ENCODE measurements around the gene KRT26.
"Not testable (repeated sequence)": the region's sequence is repeated elsewhere in the genome, so short reads cannot be mapped to it uniquely, and the experiment has no call there.

KRT26 gene

DNA sequence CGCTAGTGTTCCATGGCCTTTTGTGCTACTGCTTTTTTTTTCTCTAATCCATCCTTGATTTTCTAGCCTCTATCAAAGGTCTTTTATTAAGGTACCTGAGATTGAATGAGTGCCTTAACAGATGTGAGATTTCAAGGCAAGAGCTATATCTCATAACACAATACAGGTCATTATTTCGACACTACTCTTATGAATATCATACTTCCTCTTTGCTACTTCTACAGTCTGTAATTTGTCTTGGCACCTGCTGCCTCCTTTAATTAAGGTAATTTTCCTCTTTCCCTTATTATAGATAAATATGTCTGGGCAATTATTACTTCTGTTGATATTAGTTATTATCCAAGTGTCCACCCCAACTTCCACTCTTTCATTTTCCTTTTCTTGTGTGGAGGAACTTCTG lies 22.5 kb upstream of the KRT26 start:
- no peak for DNase-seq (ENCODE audit: low read depth)

DNA sequence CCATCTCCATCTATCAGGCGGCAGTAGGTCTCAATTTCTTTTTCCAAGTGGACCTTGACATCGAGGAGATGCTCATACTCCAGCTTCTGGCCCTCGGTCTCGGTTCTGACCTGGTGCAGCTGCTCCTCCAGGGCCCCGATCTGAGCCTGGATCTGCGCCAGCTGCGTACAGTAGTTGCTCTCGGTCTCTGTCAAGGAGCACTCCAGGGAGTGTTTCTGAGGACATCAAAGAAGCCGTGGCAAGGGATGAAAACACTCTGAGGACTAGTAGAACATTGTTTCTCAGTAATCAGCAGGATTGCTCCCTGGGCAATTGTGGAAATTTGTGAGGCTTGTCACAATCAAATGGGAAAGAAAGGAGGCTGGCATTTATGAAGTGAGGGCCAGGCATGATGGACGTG lies 21.8 kb upstream of the KRT26 start:
- no peak for DNase-seq (ENCODE audit: low read depth)

DNA sequence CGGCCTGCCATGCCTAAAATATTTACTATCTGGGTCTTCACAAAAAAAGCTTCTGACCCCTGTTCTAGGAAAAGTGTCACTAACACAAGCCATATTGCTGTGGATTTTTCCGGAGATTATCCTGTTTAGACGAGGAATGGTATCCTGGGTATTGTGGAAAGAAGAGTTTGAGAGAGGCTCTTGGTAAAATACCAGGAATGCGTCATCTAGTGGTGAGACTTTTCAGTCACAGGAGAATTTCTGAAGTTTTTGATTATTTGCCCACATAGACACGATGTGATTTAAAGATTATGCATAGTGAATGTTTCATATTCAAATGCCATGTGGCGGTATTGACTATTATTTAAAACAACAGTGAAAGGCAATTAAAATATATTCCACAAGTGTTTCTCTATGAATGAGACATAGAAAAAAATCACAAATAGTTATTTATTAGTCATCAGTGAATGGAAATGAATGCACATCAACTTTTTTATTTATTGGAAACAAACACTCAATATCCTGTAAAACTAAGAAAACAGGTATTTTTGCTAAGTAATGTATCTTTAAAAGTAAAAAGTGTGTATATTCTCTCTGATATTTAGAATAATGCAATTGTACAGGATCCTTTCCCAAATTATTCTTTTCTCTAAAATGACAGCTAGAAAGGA lies 19.9 kb upstream of the KRT26 start:
- DNase-seq (ENCODE audit: low read depth): peak; percentile 68

DNA sequence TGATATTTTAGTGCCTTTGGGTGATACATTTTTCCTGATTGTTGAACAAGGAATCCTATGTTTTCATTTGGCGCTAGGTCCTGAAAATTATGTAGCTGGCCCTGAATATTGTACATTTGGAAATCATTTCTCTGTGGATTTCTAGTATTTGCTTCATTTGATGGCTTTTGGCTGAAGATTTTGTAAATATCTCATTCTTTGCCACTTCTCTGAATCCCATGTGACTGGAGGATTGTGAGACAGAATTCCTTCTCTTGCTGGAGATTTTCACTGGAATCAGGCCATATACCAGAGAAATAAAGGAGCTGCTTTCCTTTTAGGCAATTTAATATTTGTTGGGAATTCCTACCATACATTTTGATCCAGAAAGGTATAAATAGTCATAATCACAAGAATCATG lies 19.1 kb upstream of the KRT26 start:
- no peak for DNase-seq (ENCODE audit: low read depth)

DNA sequence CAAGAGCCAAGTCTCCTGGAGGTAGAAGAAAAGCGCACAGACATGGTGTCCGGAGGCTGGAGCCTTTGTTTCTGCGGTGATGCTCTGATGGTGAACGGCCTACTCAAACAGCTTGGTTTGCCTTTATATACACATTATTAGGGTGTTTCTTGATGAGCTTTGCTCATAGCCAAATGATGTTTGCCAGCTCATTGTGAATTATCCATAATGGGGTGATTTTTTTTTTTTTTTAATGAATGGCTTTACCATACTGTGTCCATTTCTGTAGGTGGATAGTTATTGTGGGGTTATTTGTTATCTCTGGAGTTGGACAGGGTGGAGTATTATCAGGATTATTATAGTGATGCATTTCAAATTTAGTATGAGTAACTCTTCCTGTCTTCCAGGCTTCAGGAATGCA lies 10.4 kb upstream of the KRT26 start, which contains the start of gene KRT27:
Gene KRT27, minus strand, starts transcription at position 101 of the 400 bp plus-strand sequence. Its CDS starts 57 bp downstream, at position 44.
- no peak for DNase-seq (ENCODE audit: low read depth)

DNA sequence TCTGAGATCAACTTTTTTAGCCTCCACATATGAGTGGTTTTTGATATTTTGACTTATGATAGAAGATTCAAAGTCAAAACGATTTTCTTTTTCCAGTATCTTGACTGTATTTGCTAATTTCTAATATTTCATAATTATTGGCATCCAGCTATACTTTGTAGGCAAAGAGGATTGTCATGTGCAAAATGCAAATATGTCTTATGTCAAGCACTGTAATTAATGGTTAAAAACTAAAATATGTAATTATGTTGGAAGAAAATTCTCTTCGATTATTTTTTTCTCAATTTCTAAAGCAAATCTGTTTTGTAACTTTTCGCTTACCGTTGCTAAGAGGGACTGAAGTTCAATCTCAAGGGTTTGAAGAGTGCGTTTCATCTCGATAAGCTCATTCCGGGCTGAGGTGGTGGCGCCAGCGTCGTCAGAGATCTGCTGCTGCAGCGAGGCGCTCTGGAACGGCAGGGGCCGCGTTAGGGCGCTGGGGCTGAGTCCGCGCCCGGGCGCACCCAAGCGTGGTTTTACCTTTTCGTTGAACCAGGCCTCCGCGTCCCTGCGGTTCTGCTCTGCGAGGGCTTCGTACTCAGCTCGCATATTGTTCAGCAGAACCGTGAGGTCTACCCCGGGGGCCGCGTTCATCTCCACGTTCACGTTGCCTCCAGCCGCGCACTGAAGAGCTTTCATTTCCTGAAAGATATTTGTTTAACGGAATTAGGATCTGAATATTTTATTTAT lies 7.3 kb upstream of the KRT26 start:
- DNase-seq (ENCODE audit: low read depth): no peak

DNA sequence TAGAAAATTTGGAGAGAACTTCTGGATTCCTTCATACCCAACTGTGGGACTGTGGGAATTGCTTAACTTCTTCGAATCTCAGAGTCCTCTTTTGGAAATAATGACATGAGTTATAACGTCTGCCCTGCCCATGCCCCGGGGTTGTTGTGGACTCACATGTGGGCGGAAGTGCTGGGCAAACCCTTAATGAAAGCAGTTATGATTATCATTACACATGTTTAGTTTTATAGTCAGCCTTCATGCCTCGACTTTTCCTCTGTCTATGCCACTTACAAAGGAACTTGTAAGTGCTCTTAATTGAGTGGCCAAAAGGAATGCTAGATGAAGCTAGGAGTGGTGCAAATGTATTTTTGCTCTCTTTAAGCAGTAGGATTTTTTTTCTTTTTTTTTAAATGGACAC lies 6.5 kb upstream of the KRT26 start:
- DNase-seq (ENCODE audit: low read depth): no peak

DNA sequence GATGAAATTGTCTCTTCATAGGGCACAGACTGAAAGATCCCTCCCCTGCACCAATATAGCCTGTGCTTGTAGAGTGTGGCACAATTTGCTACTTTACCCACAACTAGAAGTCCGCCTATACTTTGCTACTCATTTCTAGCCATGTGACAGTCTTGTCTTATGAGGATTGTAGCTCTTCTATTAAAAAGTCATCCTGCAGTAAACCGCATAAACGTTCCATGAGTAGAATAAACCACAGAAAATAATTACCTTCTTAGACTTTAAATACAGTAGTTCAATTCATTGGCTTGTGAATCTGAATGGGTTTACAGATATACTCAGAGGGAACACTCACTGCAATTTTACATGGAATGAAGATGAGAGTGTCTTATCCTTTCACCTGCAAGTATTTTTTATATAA lies 6.0 kb upstream of the KRT26 start:
- no peak for DNase-seq (ENCODE audit: low read depth)

DNA sequence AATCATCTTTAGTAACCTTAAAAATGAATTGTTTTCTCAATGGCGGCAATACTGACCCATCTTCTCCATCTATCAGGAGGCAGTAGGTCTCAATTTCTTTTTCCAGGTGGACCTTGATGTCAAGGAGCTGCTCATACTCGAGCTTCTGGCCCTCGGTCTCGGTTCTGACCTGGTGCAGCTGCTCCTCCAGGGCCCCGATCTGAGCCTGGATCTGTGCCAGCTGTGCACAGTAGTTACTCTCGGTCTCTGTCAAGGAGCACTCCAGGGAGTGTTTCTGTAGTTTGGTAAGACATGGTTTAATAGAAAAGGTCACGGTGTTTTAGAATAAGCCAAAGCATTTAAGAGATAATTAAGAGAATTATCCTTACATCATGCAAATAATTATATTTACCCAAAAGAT lies 5.5 kb upstream of the KRT26 start:
- DNase-seq (ENCODE audit: low read depth): no peak

DNA sequence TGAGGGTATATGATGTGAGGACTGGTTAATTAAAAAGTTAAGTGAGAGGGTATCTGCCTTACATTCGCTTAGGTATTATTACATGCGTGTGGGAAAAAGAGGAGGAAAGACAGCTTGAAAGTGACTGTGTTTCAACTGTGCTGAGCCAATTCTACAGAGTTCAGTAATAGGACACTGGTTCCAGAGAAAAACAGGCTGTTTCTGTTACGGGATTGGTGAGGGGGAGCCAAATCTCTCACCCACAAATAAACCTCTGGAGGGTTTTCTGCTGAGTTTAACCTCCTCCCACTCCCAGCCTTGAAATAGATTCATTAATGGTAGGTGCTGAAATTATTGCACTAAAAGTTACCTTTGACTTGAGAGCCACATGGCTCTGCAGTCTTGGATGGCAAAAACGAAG lies 3.9 kb upstream of the KRT26 start:
- no peak for DNase-seq (ENCODE audit: low read depth)

DNA sequence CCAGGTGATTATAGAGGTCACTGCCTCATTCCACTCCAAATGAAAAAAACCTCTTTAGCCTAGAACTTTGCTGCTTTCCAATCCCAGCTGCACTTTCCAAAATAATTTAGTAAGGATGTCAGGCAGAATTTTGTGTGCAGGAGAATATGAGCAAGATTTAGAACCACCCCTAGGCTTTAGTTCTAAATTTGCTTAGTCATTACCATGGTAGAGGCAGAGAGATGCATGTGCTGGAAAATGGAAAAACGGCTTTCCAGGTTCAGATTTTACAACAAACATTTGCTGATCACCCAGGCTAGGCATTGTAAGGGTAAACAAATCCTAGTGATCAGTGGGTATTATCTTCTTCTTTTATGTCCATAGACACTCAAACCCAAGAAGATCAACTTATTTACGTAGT lies 6.3 kb downstream of the KRT26 start:
- DNase-seq (ENCODE audit: low read depth): no peak

DNA sequence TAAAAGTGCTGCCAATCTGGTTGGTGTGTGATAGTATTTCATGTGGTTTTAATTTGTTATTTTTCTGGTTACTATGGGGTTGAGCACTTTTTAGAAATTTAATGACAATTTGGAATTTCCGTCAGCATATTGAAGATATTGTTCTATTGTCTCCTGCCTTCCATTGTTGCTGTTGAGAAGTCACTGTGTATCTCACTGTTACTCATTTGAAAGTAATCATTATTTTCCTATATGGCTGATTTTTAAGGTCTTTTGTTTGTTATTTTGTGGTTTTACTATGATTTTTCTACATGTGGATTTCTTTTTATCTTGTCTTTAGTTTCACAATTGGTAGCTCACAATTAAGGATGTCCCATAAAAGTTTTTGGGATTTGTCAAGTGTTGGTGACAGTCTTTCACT lies 8.2 kb downstream of the KRT26 start:
- no peak for DNase-seq (ENCODE audit: low read depth)

DNA sequence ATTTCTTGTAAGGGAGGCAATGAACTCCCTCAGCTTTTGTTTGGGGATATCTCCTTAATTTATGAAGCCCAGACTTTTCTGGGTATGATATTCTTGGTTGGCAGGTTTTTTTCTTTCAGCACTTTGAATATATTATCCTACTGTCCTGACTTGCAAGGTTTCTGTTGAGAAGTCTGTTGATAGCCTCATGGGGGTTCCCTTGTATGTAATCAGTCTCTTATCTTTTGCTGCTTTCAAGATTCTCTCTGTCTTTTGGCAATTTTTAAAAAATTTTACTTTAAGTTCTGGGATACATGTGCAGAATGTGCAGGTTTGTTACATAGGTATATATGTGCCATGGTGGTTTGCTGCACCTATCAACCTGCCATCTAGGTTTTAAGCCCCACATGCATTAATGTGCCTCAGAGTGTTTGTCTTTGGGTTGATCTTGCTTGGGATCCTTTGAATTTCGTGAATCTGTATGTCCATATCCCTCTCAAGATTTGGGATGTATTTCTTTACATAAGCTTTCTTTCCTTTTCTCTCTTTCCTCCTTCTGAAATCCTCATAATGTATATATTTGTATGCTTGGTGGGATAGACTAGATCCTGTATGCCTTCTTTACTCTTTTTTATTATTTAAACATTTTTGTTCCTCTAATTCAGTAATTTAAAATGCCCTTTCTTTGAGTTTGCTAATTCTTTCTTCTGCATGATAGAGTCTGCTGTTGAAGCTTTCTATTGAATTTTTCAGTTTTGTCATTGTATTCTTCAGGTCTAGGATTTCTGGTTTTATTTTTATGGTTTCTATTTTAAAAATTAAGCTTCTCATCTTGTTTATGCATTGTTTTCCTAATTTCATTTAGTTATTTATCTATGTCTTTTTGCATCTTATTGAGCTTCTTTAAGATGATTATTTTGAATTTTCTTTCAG lies 11.6 kb downstream of the KRT26 start:
- DNase-seq (ENCODE audit: low read depth): no peak

DNA sequence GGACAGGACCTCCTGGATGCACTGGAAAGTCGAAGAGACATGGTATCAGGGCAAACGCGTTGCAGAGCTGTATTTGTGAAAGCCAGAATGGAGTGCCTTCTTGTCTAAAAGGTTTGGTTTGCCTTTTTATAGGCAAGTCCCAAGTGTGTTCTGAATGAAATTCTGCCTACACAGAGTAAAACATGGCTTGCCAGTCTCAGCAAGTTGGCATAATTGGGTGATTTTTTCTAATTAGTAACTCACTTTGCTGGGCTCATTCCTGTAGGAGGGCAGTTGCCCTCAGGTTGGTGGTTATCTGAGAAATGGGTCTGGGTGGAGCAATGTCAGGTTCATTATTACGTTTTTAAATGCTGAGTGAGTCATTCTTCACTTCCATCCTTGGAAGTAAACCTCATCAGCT lies 16.8 kb downstream of the KRT26 start, which contains the start of gene KRT25:
Gene KRT25, minus strand, starts transcription at position 101 of the 400 bp plus-strand sequence. Its CDS starts 60 bp downstream, at position 41.
- DNase-seq (ENCODE audit: low read depth): no peak

DNA sequence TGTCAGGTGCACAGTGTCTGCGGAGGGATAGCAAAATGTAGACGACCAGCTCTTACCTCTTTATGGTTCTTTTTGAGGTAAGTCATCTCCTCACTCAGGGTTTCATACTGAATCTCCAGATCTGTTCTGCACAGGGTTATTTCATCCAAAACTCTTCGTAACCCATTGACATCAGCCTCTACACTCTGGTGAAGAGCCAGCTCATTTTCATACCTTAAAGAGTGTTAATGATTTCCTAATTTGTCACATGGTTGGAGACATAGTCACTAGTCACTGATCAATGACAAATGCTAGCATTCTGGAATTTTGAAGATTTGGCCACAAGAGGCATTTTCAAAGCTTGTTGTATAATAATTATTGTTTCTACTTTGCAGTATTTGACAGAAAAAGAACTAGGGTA lies 18.2 kb downstream of the KRT26 start:
- no peak for DNase-seq (ENCODE audit: low read depth)

DNA sequence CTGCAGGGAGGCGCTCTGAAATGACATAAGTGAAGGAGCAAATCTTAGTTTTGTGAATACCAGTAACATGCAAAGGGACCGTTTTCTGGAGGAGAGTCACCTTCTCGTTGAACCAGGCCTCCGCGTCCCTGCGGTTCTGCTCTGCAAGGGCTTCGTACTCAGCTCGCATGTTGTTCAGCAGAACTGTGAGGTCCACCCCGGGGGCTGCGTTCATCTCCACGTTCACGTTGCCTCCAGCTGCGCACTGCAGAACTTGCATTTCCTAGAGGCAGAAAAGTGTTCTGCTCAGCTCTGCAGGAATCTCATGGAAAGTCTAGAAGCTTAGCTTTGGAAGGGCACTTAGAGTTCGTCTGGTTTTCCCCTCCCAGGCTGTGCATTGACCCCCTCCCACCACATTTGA lies 20.9 kb downstream of the KRT26 start:
- no peak for DNase-seq (ENCODE audit: low read depth)

DNA sequence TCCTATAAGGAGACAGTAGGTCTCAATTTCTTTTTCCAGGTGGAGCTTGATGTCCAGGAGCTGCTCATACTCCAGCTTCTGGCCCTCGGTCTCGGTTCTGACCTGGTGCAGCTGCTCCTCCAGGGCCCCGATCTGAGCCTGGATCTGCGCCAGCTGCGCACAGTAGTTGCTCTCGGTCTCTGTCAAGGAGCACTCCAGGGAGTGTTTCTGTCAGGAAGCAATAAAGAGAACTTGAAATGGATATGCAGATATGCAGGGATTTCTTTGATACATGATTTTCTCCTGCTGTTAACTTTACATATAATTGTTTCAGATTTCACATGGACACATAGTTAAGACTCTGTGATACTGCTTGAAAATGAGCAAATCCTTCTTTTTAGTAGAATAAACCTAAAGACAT lies 21.6 kb downstream of the KRT26 start:
- DNase-seq (ENCODE audit: low read depth): no peak

DNA sequence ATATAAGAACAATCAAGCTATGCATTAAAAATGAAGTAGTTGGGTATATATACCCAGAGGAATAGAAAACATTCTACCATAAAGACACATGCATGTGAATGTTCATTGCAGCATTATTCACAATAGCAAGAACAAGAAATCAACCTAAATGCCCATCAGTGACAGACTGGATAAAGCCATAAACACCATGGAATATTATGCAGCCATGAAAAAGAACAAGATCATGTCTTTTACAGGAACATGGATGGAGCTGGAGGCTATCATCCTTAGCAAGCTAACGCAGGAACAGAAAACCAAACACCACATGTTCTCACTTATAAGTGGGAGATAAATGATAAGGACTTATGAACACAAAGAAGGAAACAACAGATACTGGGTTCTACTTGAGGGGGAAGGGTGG lies 23.3 kb downstream of the KRT26 start:
- DNase-seq (ENCODE audit: low read depth): not testable (repeated sequence)

DNA sequence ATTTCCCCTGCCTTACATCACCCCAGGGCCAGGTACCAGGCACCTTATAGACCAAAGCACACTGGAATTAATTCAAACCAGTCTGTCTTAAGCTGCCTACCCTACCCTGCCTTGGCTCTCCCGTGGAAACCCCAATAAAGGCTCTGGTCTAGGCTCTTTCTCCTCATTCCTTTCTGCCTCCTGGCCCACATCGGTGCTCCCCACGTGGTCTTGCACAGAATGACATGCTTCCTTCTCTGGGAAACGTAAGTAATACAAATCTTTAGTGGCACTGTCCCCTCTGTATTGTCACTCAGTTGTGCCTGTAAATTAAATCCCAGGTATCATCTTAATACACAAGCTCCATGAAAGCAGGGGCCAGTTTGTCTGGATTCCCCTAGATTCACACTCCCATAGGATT lies 33.4 kb downstream of the KRT26 start:
- no peak for DNase-seq (ENCODE audit: low read depth)

DNA sequence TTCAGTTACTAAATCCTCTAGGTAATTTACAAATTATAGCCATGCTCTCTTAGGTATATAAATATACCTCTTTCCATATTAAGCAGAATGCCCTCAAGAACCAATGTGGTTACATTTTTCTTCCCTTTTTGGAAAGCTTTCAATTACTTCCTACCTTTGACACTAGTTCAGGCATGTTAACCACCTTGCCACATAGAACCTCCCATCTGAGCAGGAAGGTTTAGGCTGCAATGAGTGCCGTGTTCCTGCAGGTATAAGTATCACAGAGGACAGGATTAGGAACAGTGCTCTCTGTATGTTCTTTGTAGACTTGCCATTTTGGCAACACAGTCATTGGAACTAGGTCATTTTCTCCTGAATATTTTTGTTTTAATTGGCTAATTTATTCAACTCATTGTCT lies 37.0 kb downstream of the KRT26 start:
- DNase-seq (ENCODE audit: low read depth): no peak

DNA sequence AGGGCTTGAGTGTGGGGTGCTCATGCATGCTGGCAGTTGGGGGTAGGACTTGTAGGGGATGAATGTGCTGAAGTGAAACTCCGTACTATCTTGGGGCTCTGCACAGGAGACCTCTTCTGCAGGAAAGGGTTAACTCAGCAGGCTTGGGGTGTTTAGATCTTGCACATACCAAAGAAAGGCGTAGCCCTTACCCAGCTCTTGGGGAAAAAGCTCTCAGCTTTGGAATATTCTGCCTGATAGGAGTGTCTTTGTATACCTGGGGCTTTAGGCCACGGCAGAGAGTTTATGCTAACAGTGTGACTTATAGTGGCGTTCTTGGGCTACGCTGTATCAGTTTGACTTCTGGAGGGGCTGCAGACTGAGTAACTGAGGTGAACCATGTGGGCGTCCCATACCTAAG lies 38.0 kb downstream of the KRT26 start:
- no peak for DNase-seq (ENCODE audit: low read depth)

DNA sequence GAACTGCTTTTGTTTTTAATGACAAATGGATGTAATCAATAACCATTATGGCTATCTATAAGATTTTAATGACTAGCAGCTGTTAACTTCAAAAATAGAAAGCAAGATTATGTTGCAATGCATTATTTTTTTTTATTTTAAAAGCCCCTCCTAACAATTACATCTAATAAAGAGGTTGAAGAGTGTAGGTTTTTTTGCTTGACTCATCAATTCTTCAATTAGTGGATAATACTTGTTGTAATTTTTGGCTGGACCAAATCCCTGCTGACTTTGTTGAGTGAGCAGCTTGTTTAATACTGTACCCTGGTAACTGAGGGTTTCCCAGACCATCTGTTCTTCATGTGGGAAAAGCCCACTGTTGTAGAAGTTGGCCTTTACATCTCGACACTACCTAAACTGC lies 41.0 kb downstream of the KRT26 start:
- DNase-seq (ENCODE audit: low read depth): no peak
